GM23248 (cell line): ENCODE measurements around the gene KLF13. TPM values are rescaled to one million over a fixed set of nuclear protein-coding genes. Genes with fewer than 3 reads are reported as not detected.

Experiments used
- DNase-seq: peaks from one replicate; pipeline ENCODE4 v3.0.0-alpha.2; 2015
- H2AFZ ChIP-seq: fragments of 200-600 bp; sonication (generic); 2 replicates; pipeline ENCODE4 v1.6.1; 2016; ENCODE audit warnings: antibody characterized with exemption
- H3F3A ChIP-seq: fragments of 200-600 bp; sonication (generic); 2 replicates; pipeline ENCODE4 v1.6.1; 2016; ENCODE audit warnings: mild to moderate bottlenecking, antibody characterized with exemption, mixed run types; ENCODE audit not compliant: insufficient read depth
- H3K27ac ChIP-seq: fragments of 200-600 bp; sonication (generic); 2 replicates; pipeline ENCODE4 v1.5.1; 2016; ENCODE audit warnings: mild to moderate bottlenecking
- H3K27me3 ChIP-seq: fragments of 200-600 bp; sonication (generic); replicated peaks from 2 replicates; pipeline ENCODE4 v1.6.1; 2016; ENCODE audit warnings: mild to moderate bottlenecking; ENCODE audit not compliant: insufficient read depth
- H3K36me3 ChIP-seq: fragments of 200-600 bp; sonication (generic); 2 replicates; pipeline ENCODE4 v1.6.1; 2016; ENCODE audit warnings: low read depth, mild to moderate bottlenecking
- H3K4me1 ChIP-seq: fragments of 200-600 bp; sonication (generic); 2 replicates; pipeline ENCODE4 v1.6.1; 2016; ENCODE audit warnings: mild to moderate bottlenecking; ENCODE audit not compliant: insufficient read depth
- H3K4me2 ChIP-seq: fragments of 200-600 bp; sonication (generic); one replicate; pipeline ENCODE4 v1.6.1; 2016; ENCODE audit warnings: mild to moderate bottlenecking; ENCODE audit not compliant: unreplicated experiment
- H3K4me3 ChIP-seq: fragments of 200-600 bp; sonication (generic); 2 replicates; pipeline ENCODE4 v1.5.1; 2016; ENCODE audit warnings: mild to moderate bottlenecking
- H3K79me2 ChIP-seq: fragments of 200-600 bp; sonication (generic); 2 replicates; pipeline ENCODE4 v1.6.1; 2016; ENCODE audit warnings: mild to moderate bottlenecking; ENCODE audit not compliant: insufficient read depth
- H3K9ac ChIP-seq: fragments of 200-600 bp; sonication (generic); 2 replicates; pipeline ENCODE4 v1.6.1; 2016; ENCODE audit warnings: mild to moderate bottlenecking
- H3K9me2 ChIP-seq: fragments of 200-600 bp; sonication (generic); 2 replicates; pipeline ENCODE4 v1.6.1; 2016; ENCODE audit warnings: mixed run types, mild to moderate bottlenecking, moderate library complexity; ENCODE audit not compliant: insufficient read depth
- H3K9me3 ChIP-seq: fragments of 200-600 bp; sonication (generic); one replicate; pipeline ENCODE4 v1.6.1; 2017; ENCODE audit warnings: low read depth
- H4K20me1 ChIP-seq: fragments of 200-600 bp; sonication (generic); 2 replicates; pipeline ENCODE4 v1.6.0; 2016; ENCODE audit not compliant: insufficient read depth
- EZH2 ChIP-seq: fragments of 200-600 bp; sonication (generic); IDR thresholded peaks from 2 replicates; pipeline ENCODE4 v1.6.1; 2018; ENCODE audit warnings: antibody characterized with exemption, mild to moderate bottlenecking; ENCODE audit not compliant: insufficient read depth, poor library complexity, severe bottlenecking
- EZH2phosphoT487 ChIP-seq: fragments of 200-600 bp; sonication (generic); IDR thresholded peaks from 2 replicates; pipeline ENCODE4 v1.6.1; 2018; ENCODE audit warnings: antibody characterized with exemption, moderate library complexity, mild to moderate bottlenecking, low read depth; ENCODE audit not compliant: insufficient read depth
- WGBS, 2 experiments: methylation state at CpG; one replicate each; pipeline ENCODE4 v1.1.6; 2015 to 2017; ENCODE audit warnings: low lambda C conversion rate in 2 of 2, low coverage in 1 of 2; ENCODE audit errors: missing lambda C conversion rate in 2 of 2; 5-methylcytosine and 5-hydroxymethylcytosine counted together
- in situ Hi-C: fragments of 300-500 bp; cut with MboI; formaldehyde crosslinking; loops from 2 replicates; pipeline ENCODE4 v1.15.0; 2020
- polyA plus RNA-seq: library from polyadenylated mRNA; unstranded; fragments of >200 nt; fragmentation: Nextera tagmentation; extraction: Ambion mirVana; gene quantifications from 2 replicates; pipeline ENCODE4 v1.2.1, GENCODE V29; 2016
- total RNA-seq: library from RNA; depleted of rRNA; stranded (reverse); fragments of >200 nt; shearing (Covaris generic); gene quantifications from 2 replicates; pipeline ENCODE4 v1.2.3, GENCODE V29; 2014; rRNA removed

The KLF13 gene
- total and polyA plus RNA-seq, 2 experiments from 2014 or later: 8.0 to 38.9 TPM

DNA sequence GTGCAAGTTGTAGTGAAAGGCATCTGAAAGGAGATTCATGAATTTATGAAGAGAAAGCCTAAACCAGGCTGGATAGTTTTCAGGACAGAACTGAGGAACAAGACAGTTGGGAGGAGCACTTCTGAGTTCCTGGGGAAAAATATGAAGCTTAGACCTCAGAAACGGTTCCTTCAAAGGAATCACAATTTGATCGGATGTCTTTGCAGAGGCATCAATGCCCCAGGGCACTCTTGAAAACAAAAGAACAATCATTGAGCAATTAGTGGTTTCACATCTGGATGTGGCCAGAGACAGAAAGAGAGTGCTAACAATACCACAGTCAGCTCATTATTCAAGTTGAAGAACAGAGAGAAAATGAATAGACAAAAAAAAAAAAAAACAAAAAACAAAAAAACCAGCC is 86.2 kb downstream of the KLF13 start:
- H3K9me2 ChIP-seq: no peaks in the 10 kb centered on the region
- no peaks in the 10 kb centered on the region for H3K4me1 ChIP-seq
- no peaks in the 10 kb centered on the region for H3K9me3 ChIP-seq
- H3K4me3 ChIP-seq: no peak overlapping the region
- no peak overlapping the region for H3K4me2 ChIP-seq
- DNase-seq: no peak
- H4K20me1 ChIP-seq: no peaks in the 10 kb centered on the region
- no peaks in the 10 kb centered on the region for H3K36me3 ChIP-seq
- 86 to 92% methylated on average over 2 of the region's 2 CpGs for WGBS, 2 experiments
- no peak overlapping the region for H3K27ac ChIP-seq
- H2AFZ ChIP-seq: no peak overlapping the region
- TF ChIP-seq EZH2phosphoT487 (no peak), EZH2 (no peak)
- H3F3A ChIP-seq: no peaks in the 10 kb centered on the region; the same call in 1 of the 2 replicates
- no peak overlapping the region for H3K9ac ChIP-seq
- in situ Hi-C loops: no loop called here
- H3K27me3 ChIP-seq: no peaks in the 10 kb centered on the region
- H3K79me2 ChIP-seq: no peaks in the 10 kb centered on the region

DNA sequence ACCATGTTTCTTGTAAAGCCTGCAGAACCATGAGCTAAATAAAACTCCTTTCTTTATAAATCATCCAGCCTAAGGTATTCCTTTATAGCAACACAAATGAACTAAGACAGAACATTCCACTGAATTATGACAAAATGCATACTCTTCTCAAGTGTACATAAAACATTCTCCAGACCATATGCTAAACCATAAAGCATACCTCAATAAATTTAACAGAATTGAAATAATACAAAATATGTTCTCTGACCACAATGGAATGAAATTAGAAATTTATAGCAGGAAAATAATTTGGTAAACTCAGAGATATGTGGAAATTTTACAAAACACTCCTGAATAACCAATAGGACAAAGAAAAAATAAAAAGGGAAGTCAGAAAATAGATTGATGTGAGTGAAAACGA is 88.6 kb downstream of the KLF13 start:
- Histone ChIP-seq H3K27ac (no peak overlapping the region), H2AFZ (no peak overlapping the region), H3K4me3 (no peak overlapping the region), H3K9me2 (no peaks in the 10 kb centered on the region), H3K4me1 (no peaks in the 10 kb centered on the region), H3K9ac (no peak overlapping the region), H3F3A (no peaks in the 10 kb centered on the region; the same call in 1 of the 2 replicates), H3K79me2 (no peaks in the 10 kb centered on the region), H3K4me2 (no peak overlapping the region), H3K9me3 (no peaks in the 10 kb centered on the region), H3K27me3 (no peaks in the 10 kb centered on the region), H3K36me3 (no peaks in the 10 kb centered on the region), H4K20me1 (no peaks in the 10 kb centered on the region)
- DNase-seq: no peak
- WGBS, 2 experiments: 69 to 73% methylated on average over 1 of the region's 1 CpG
- TF ChIP-seq EZH2 (no peak), EZH2phosphoT487 (no peak)
- in situ Hi-C loops: no loop called here

DNA sequence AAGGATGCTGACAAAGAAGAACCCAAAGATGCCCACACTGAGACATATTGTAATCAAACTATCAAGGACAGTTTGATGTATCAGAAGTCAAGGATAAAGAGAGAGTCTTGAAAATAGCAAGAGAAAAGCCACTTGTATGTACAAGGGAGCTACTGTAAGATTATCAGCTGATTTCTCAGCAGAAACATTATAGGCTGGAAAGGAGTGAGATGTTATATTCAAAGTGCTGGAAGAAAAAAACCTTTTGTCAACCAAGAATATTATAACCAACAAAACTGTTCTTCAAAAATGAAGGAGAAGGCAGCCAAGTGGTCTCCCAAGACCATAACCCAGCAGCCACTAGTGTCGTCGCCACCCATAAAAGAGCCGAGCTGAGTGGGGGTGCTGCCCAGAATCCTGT is 93.2 kb downstream of the KLF13 start:
- no peak for TF ChIP-seq EZH2
- no peak for TF ChIP-seq EZH2phosphoT487
- in situ Hi-C loops: no loop called here
- WGBS, 2 experiments: 88 to 91% methylated on average over 3 of the region's 3 CpGs

DNA sequence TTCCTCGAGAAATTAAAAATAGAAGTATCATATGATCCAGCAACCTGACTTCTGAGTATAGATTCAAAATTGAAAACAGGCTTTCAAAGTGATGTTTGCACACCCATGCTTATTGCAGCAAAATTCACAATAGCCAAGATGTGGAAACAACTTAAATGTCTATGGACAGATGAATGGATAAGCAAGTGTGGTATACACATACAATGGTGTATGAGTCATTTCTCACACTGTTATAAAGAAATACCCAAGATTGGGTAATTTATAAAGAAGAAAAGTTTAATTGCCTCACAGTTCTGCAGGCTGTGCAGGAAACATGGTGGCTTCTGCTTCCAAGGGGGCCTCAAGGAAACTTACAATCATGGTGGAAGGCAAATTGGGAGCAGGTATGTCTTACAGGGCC is 100.8 kb downstream of the KLF13 start:
- TF ChIP-seq EZH2phosphoT487: no peak
- no peak for TF ChIP-seq EZH2
- Histone ChIP-seq H3K9me2 (no peaks in the 10 kb centered on the region), H3K9ac (no peak overlapping the region), H3K36me3 (no peaks in the 10 kb centered on the region), H3K4me3 (no peak overlapping the region), H4K20me1 (no peaks in the 10 kb centered on the region), H3K9me3 (no peaks in the 10 kb centered on the region), H3K79me2 (no peaks in the 10 kb centered on the region), H3K4me2 (no peak overlapping the region), H3K4me1 (peaks cover 5% of the 10 kb centered on the region; the same call in 1 of the 2 replicates), H3K27ac (no peak overlapping the region), H3K27me3 (no peaks in the 10 kb centered on the region), H2AFZ (no peak overlapping the region), H3F3A (no peaks in the 10 kb centered on the region)
- WGBS, 2 experiments: 75 to 84% methylated on average over 1 of the region's 1 CpG
- DNase-seq: peak; percentile 55
- in situ Hi-C loops: no loop called here

More for the DNA sequence above, 93.2 kb downstream of the KLF13 start:
- H3K79me2 ChIP-seq: no peaks in the 10 kb centered on the region
- H2AFZ ChIP-seq: no peak overlapping the region
- no peaks in the 10 kb centered on the region for H4K20me1 ChIP-seq
- H3K36me3 ChIP-seq: no peaks in the 10 kb centered on the region
- H3K27me3 ChIP-seq: no peaks in the 10 kb centered on the region
- no peak for DNase-seq
- no peaks in the 10 kb centered on the region for H3K9me2 ChIP-seq
- H3K4me3 ChIP-seq: no peak overlapping the region
- H3K9ac ChIP-seq: no peak overlapping the region
- no peak overlapping the region for H3K4me2 ChIP-seq
- H3K27ac ChIP-seq: no peak overlapping the region
- no peaks in the 10 kb centered on the region for H3K4me1 ChIP-seq
- no peaks in the 10 kb centered on the region for H3K9me3 ChIP-seq
- H3F3A ChIP-seq: no peaks in the 10 kb centered on the region

Other genes with a start within 250 kb of the KLF13 start
- gene TRPM1, start 225.1 kb upstream of the KLF13 start, total RNA-seq: not detected in 2 replicates
- not detected in 2 replicates for gene TRPM1, start 225.1 kb upstream of the KLF13 start, polyA plus RNA-seq